K562 (cell line): ENCODE measurements around the gene TSSK2. TPM values are rescaled to one million over a fixed set of nuclear protein-coding genes. Genes with fewer than 3 reads are reported as not detected.
A peak's percentile ranks its signal among the peaks of the same experiment; 100 is the strongest.

Source experiments
- ARID4B ChIP-seq: sonication (generic); formaldehyde crosslinking; IDR thresholded peaks from 2 replicates; pipeline ENCODE4 v1.8.0; 2022; ENCODE audit warnings: mild to moderate bottlenecking, missing genetic modification reagents
- CAMTA2 ChIP-seq: fragments of 250-450 bp; sonication (Bioruptor Pico); conservative IDR thresholded peaks from 2 replicates; pipeline ENCODE4 v1.5.1; 2022
- CTBP1 ChIP-seq: fragments of 450-650 bp; IDR thresholded peaks from 2 replicates; pipeline ENCODE4 v1.6.1; 2016; ENCODE audit warnings: borderline replicate concordance
- CXXC5 ChIP-seq: fragments of 250-450 bp; sonication (Bioruptor Pico); IDR thresholded peaks from 2 replicates; pipeline ENCODE4 v1.8.0; 2022; ENCODE audit warnings: inconsistent platforms, mild to moderate bottlenecking, moderate library complexity
- DACH1 ChIP-seq: fragments of 450-650 bp; IDR thresholded peaks from 2 replicates; pipeline ENCODE4 v1.6.1; 2018; ENCODE audit not compliant: partially characterized antibody
- ERF ChIP-seq: fragments of 450-650 bp; formaldehyde crosslinking; IDR thresholded peaks from 2 replicates; pipeline ENCODE4 v1.4.0; 2020; ENCODE audit warnings: mild to moderate bottlenecking, mixed read lengths
- EWSR1 ChIP-seq: fragments of 450-650 bp; IDR thresholded peaks from 2 replicates; pipeline ENCODE4 v1.6.1; 2018; ENCODE audit warnings: borderline replicate concordance, mild to moderate bottlenecking, low read depth, moderate library complexity; ENCODE audit not compliant: partially characterized antibody
- HLTF ChIP-seq: fragments of 450-650 bp; IDR thresholded peaks from 2 replicates; pipeline ENCODE4 v1.6.1; 2016
- HNRNPL ChIP-seq: fragments of 200-400 bp; formaldehyde crosslinking; IDR thresholded peaks from 2 replicates; pipeline ENCODE4 v1.6.1; 2017; ENCODE audit warnings: low read depth, mild to moderate bottlenecking, low read length
- HNRNPLL ChIP-seq: fragments of 200-400 bp; formaldehyde crosslinking; IDR thresholded peaks from 2 replicates; pipeline ENCODE4 v1.6.1; 2017; ENCODE audit warnings: low read length, low read depth, mild to moderate bottlenecking; ENCODE audit not compliant: poor library complexity, severe bottlenecking
- MEIS2 ChIP-seq: fragments of 450-650 bp; IDR thresholded peaks from 2 replicates; pipeline ENCODE4 v1.6.1; 2014; ENCODE audit warnings: mild to moderate bottlenecking; ENCODE audit not compliant: partially characterized antibody
- MXD1 ChIP-seq: fragments of 250-450 bp; sonication (Bioruptor Pico); IDR thresholded peaks from 2 replicates; pipeline ENCODE4 v1.8.0; 2021; ENCODE audit warnings: borderline replicate concordance, mild to moderate bottlenecking, moderate library complexity; ENCODE audit not compliant: poor library complexity, severe bottlenecking
- NFIX ChIP-seq: fragments of 250-450 bp; sonication (Bioruptor Pico); IDR thresholded peaks from 2 replicates; pipeline ENCODE4 v1.4.0; 2020; ENCODE audit warnings: low read depth, mild to moderate bottlenecking, moderate library complexity
- NR4A1 ChIP-seq, 2 experiments: fragments of 250-450 bp in 1 of 2; fragments of 450-650 bp in 1 of 2; sonication (Bioruptor Pico) in 1 of 2; IDR thresholded peaks; 2 replicates each; pipeline versions ENCODE4 v1.4.0 to v1.6.1; 2016 to 2020; ENCODE audit warnings: mild to moderate bottlenecking in 2 of 2, missing compliant biosample characterization in 1 of 2, missing genetic modification characterization in 1 of 2, moderate library complexity in 1 of 2
- PML ChIP-seq: IDR thresholded peaks from 2 replicates; pipeline ENCODE4 v1.6.1; 2012; ENCODE audit warnings: low read length, inconsistent platforms
- RBFOX2 ChIP-seq: fragments of 200-400 bp; formaldehyde crosslinking; IDR thresholded peaks from 2 replicates; pipeline ENCODE4 v1.6.1; 2017; ENCODE audit warnings: low read depth, mild to moderate bottlenecking, low read length, moderate library complexity
- SREBF2 ChIP-seq: sonication (generic); formaldehyde crosslinking; IDR thresholded peaks from 2 replicates; pipeline ENCODE4 v1.4.0; 2020; ENCODE audit warnings: mild to moderate bottlenecking, missing genetic modification reagents
- TARDBP ChIP-seq: fragments of 450-650 bp; IDR thresholded peaks from 2 replicates; pipeline ENCODE4 v1.6.1; 2016
- U2AF2 ChIP-seq: fragments of 200-400 bp; formaldehyde crosslinking; optimal IDR thresholded peaks from 2 replicates; pipeline ENCODE3; 2017; ENCODE audit warnings: low read depth, mild to moderate bottlenecking, low read length
- WHSC1 ChIP-seq: IDR thresholded peaks from one replicate; pipeline ENCODE4 v1.6.1; 2012; ENCODE audit warnings: low read length, control low read depth, inconsistent platforms
- ZNF436 ChIP-seq: fragments of 250-450, 450-650 bp; sonication (Bioruptor Pico); formaldehyde crosslinking; IDR thresholded peaks from 2 replicates; pipeline ENCODE4 v1.7.0; 2020; ENCODE audit warnings: mild to moderate bottlenecking
- polyA plus RNA-seq, 8 experiments: library from polyadenylated mRNA; depleted of rRNA in 4 of 8; stranded (reverse) in 5 of 8; unstranded in 3 of 8; fragments of >200 nt; fragmentation: Nextera tagmentation in 2 of 8; fragmentation: Illumina TruSeq in 1 of 8; extraction: Ambion mirVana in 2 of 8; extraction: Trizol in 1 of 8; gene quantifications; 2 replicates each; pipeline versions ENCODE4 v1.2.1 to v1.2.3, GENCODE V29; 2011 to 2014; ENCODE audit warnings: inconsistent platforms in 1 of 8, missing spikeins in 1 of 8
- total RNA-seq, 7 experiments: library from RNA; depleted of rRNA in 6 of 7; stranded (reverse); fragments of >200 nt in 6 of 7; fragmentation: Illumina TruSeq in 2 of 7; extraction: Trizol in 2 of 7; gene quantifications; 2 replicates each; pipeline versions ENCODE4 v1.2.1 to v1.2.3, GENCODE V29; 2011 to 2021; ENCODE audit warnings: low replicate concordance in 1 of 7
- TF ChIP-seq, protein P1 (sequence below): fragments of 250-450 bp; sonication (Bioruptor Pico); IDR thresholded peaks from 2 replicates; pipeline ENCODE4 v1.9.0; 2021; ENCODE audit warnings: mild to moderate bottlenecking, inconsistent platforms

The TSSK2 gene
- total and polyA plus RNA-seq, 9 of the 15 experiments (the other 6 are each of a cell fraction or from before 2014, with no cell fraction given): 0.04 TPM; not detected in 8

- no peak for TF ChIP-seq RBFOX2
- no peak for TF ChIP-seq MEIS2
- TF ChIP-seq WHSC1: peak; percentile 57
- no peak for TF ChIP-seq DACH1
- TF ChIP-seq HNRNPL: peak; percentile 84; the same call in 1 of the 2 replicates
- no peak for TF ChIP-seq HLTF
- TF ChIP-seq CXXC5 (CRISPR knock-in tag): peak; percentile 43; the same call in 1 of the 2 replicates
- no peak for TF ChIP-seq CTBP1
- TF ChIP-seq EWSR1: no peak
- no peak for TF ChIP-seq PML
- no peak for TF ChIP-seq ARID4B (CRISPR knock-in tag)
- no peak for TF ChIP-seq SREBF2 (CRISPR knock-in tag)
- TF ChIP-seq TARDBP: no peak
- TF ChIP-seq, protein P1, sequence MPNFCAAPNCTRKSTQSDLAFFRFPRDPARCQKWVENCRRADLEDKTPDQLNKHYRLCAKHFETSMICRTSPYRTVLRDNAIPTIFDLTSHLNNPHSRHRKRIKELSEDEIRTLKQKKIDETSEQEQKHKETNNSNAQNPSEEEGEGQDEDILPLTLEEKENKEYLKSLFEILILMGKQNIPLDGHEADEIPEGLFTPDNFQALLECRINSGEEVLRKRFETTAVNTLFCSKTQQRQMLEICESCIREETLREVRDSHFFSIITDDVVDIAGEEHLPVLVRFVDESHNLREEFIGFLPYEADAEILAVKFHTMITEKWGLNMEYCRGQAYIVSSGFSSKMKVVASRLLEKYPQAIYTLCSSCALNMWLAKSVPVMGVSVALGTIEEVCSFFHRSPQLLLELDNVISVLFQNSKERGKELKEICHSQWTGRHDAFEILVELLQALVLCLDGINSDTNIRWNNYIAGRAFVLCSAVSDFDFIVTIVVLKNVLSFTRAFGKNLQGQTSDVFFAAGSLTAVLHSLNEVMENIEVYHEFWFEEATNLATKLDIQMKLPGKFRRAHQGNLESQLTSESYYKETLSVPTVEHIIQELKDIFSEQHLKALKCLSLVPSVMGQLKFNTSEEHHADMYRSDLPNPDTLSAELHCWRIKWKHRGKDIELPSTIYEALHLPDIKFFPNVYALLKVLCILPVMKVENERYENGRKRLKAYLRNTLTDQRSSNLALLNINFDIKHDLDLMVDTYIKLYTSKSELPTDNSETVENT (CRISPR knock-in tag): peak; percentile 39
- TF ChIP-seq MXD1 (CRISPR knock-in tag): no peak
- TF ChIP-seq HNRNPLL: peak; percentile 15
- no peak for TF ChIP-seq U2AF2
- TF ChIP-seq ERF (CRISPR knock-in tag): peak; percentile 10; the same call in 1 of the 2 replicates
- no peak; the same call in 1 of the 2 replicates for TF ChIP-seq NFIX (CRISPR knock-in tag)
- peak; percentile 70 for TF ChIP-seq CAMTA2 (CRISPR knock-in tag)
- TF ChIP-seq NR4A1 (CRISPR knock-in tag; IDR thresholded peaks at IDR 0.05): no peak
- 0 out of 2 replicates have a peak, but pooled peaks have one; percentile 23 for TF ChIP-seq NR4A1 (tag; IDR thresholded peaks at IDR 0.05)
- TF ChIP-seq ZNF436: 0 out of 2 replicates have a peak, but pooled peaks have one; percentile 42
These were observed 44.6 kb downstream of the TSSK2 start (continued) for GRCh38 chr22:19175602-19176174.
